GM12878 (cell line): Measurements from ENCODE around the gene BAHD1. TPM values are rescaled to one million over a fixed set of nuclear protein-coding genes. Genes with fewer than 3 reads are reported as not detected.

ENCODE experiments used
- ATAC-seq: fragments of 200-7000 bp; cut with Tn5 transposase; 3 replicates; pipeline ENCODE4 v1.9.1; 2020; ENCODE audit warnings: mild to moderate bottlenecking, moderate library complexity
- BruUV-seq: library from RNA; stranded (reverse); fragments of 400-500 nt; replicated peaks from 2 replicates; lab custom pipeline; 2021; lab: Mats Ljungman, UMichigan
- CTCF ChIA-PET: fragments of 300-600 bp; sonication (Branson Sonifier 250); formaldehyde crosslinking; extraction: SDS; loops from one replicate; lab custom pipeline; 2021; ENCODE audit warnings: inconsistent platforms; lab: Yijun Ruan, JAX
- POLR2A ChIA-PET: fragments of 350-600 bp; formaldehyde crosslinking; extraction: SDS; loops from one replicate; lab custom pipeline; 2021; ENCODE audit warnings: inconsistent platforms; lab: Charles Lee
- RAD21 ChIA-PET: fragments of 300-600 bp; sonication (Branson Sonifier 250); formaldehyde crosslinking; loops from one replicate; lab custom pipeline; 2023; ENCODE audit warnings: antibody characterized with exemption; ENCODE audit not compliant: unreplicated experiment; lab: Charles Lee
- SMC1A ChIA-PET: fragments of 300-600 bp; sonication (Branson Sonifier 250); formaldehyde crosslinking; loops from one replicate; lab custom pipeline; 2023; ENCODE audit not compliant: unreplicated experiment, uncharacterized antibody; lab: Charles Lee
- DNase-seq: peaks from one replicate; pipeline ENCODE4 v3.0.0-alpha.2; 2011; ENCODE audit warnings: low read depth, low spot score
- FAIRE-seq: peaks from 3 replicates; lab custom pipeline; 2011; peaks lifted over from hg19 to GRCh38; lab: Jason Lieb, UNC
- H2AFZ ChIP-seq: 2 replicates; pipeline ENCODE4 v1.6.0; 2011; ENCODE audit warnings: low read depth, low read length, control low read depth; ENCODE audit not compliant: control insufficient read depth
- H3K27ac ChIP-seq: 2 replicates; pipeline ENCODE4 v1.5.1; 2011; ENCODE audit warnings: control low read depth; ENCODE audit not compliant: control insufficient read depth, insufficient read depth
- H3K27me3 ChIP-seq, 2 experiments: replicated peaks in 1 of 2; 2 replicates each; pipeline versions ENCODE4 v1.6.0 to v1.6.1; 2011; ENCODE audit warnings: low read length in 1 of 2; ENCODE audit not compliant: control insufficient read depth in 2 of 2, insufficient read depth in 2 of 2
- H3K36me3 ChIP-seq, 2 experiments: 2 replicates each; pipeline ENCODE4 v1.5.1; 2011; ENCODE audit warnings: low read length in 1 of 2; ENCODE audit not compliant: control insufficient read depth in 2 of 2, insufficient read depth in 2 of 2
- H3K4me1 ChIP-seq: 2 replicates; pipeline ENCODE4 v1.6.1; 2011; ENCODE audit warnings: mild to moderate bottlenecking, low read length, moderate library complexity, mixed read lengths; ENCODE audit not compliant: control insufficient read depth, insufficient read depth
- H3K4me2 ChIP-seq: 2 replicates; pipeline ENCODE4 v1.6.0; 2011; ENCODE audit warnings: control low read depth; ENCODE audit not compliant: control insufficient read depth, insufficient read depth
- H3K4me3 ChIP-seq: fragments of 200-600 bp; sonication (generic); 2 replicates; pipeline ENCODE4 v1.5.1; 2016
- H3K79me2 ChIP-seq: 2 replicates; pipeline ENCODE4 v1.6.0; 2011; ENCODE audit warnings: low read length; ENCODE audit not compliant: control insufficient read depth, insufficient read depth
- H3K9ac ChIP-seq: 2 replicates; pipeline ENCODE4 v1.8.0; 2011; ENCODE audit warnings: low read length, control low read depth, mixed read lengths; ENCODE audit not compliant: control insufficient read depth, insufficient read depth
- H3K9me3 ChIP-seq: replicated peaks from 3 replicates; pipeline ENCODE4 v1.5.1; 2011; ENCODE audit warnings: mild to moderate bottlenecking, low read length; ENCODE audit not compliant: control insufficient read depth, insufficient read depth
- H4K20me1 ChIP-seq: 2 replicates; pipeline ENCODE4 v1.6.0; 2011; ENCODE audit not compliant: control insufficient read depth, insufficient read depth
- CREB1 ChIP-seq: IDR thresholded peaks from 2 replicates; pipeline ENCODE4 v1.6.1; 2012; ENCODE audit warnings: low read depth, mild to moderate bottlenecking, inconsistent platforms
- HDGF ChIP-seq: fragments of 450-650 bp; IDR thresholded peaks from 2 replicates; pipeline ENCODE4 v1.6.1; 2016; ENCODE audit warnings: antibody characterized with exemption
- IRF4 ChIP-seq: IDR thresholded peaks from 2 replicates; pipeline ENCODE4 v1.6.1; 2011; ENCODE audit warnings: low read depth, low read length
- JUNB ChIP-seq: IDR thresholded peaks from 2 replicates; pipeline ENCODE4 v1.6.1; 2016; ENCODE audit warnings: antibody characterized with exemption, mild to moderate bottlenecking
- JUND ChIP-seq: IDR thresholded peaks from 2 replicates; pipeline ENCODE4 v1.6.1; 2012; ENCODE audit warnings: low read depth, mild to moderate bottlenecking, low read length, improper control_type of control experiment, moderate library complexity
- MTA3 ChIP-seq: IDR thresholded peaks from 2 replicates; pipeline ENCODE4 v1.6.1; 2012; ENCODE audit warnings: low read length, inconsistent platforms, borderline replicate concordance
- PAX8 ChIP-seq: fragments of 450-650 bp; IDR thresholded peaks from 2 replicates; pipeline ENCODE4 v1.6.1; 2017; ENCODE audit warnings: mild to moderate bottlenecking, moderate library complexity
- PML ChIP-seq: IDR thresholded peaks from 2 replicates; pipeline ENCODE4 v1.6.1; 2012; ENCODE audit warnings: low read length, inconsistent platforms
- RBBP5 ChIP-seq: fragments of 200-600 bp; sonication (generic); conservative IDR thresholded peaks from 2 replicates; pipeline ENCODE4 v1.6.1; 2016
- SMAD1 ChIP-seq: fragments of 450-650 bp; IDR thresholded peaks from 2 replicates; pipeline ENCODE4 v1.6.1; 2018; ENCODE audit warnings: mild to moderate bottlenecking, low read depth; ENCODE audit not compliant: partially characterized antibody
- STAT1 ChIP-seq: fragments of 450-650 bp; conservative IDR thresholded peaks from 2 replicates; pipeline ENCODE4 v1.6.1; 2014; ENCODE audit warnings: antibody characterized with exemption, mild to moderate bottlenecking
- TAF1 ChIP-seq: IDR thresholded peaks from 2 replicates; pipeline ENCODE4 v1.6.1; 2011; ENCODE audit warnings: mild to moderate bottlenecking, low read depth, low read length, borderline replicate concordance
- ZNF384 ChIP-seq: IDR thresholded peaks from 2 replicates; pipeline ENCODE4 v1.6.1; 2012; ENCODE audit warnings: low read depth, mild to moderate bottlenecking, low read length, improper control_type of control experiment, borderline replicate concordance
- in situ Hi-C: fragments of 300-500 bp; cut with MboI; formaldehyde crosslinking; loops from 9 replicates; pipeline ENCODE4 v1.14.3; 2018; ENCODE audit warnings: mixed read lengths
- intact Hi-C: fragments of 100-400 bp; cut with micrococcal nuclease; formaldehyde crosslinking; loops from one replicate; pipeline ENCODE4 v1.14.2; 2022; ENCODE audit not compliant: unreplicated experiment
- polyA plus RNA-seq, 11 experiments: library from polyadenylated mRNA; depleted of rRNA in 4 of 11; unstranded in 6 of 11; stranded (reverse) in 5 of 11; fragments of >200 nt; fragmentation: Nextera tagmentation in 4 of 11; fragmentation: Illumina TruSeq in 1 of 11; extraction: Ambion mirVana in 4 of 11; extraction: Trizol in 1 of 11; gene quantifications; 1 replicate in 1 of 11; 2 replicates in 10 of 11; pipeline versions ENCODE4 v1.2.1 to v1.2.3, GENCODE V29; 2011 to 2016; ENCODE audit warnings: inconsistent platforms in 2 of 11, missing spikeins in 2 of 11, low read depth in 1 of 11
- total RNA-seq, 4 experiments: library from RNA; depleted of rRNA in 3 of 4; stranded (reverse); fragments of >200 nt in 3 of 4; fragmentation: Illumina TruSeq in 1 of 4; extraction: Trizol in 1 of 4; gene quantifications; 2 replicates each; pipeline versions ENCODE4 v1.2.1 to v1.2.3, GENCODE V29; 2013 to 2021
- TF ChIP-seq, protein P1 (sequence below): fragments of 450-650 bp; conservative IDR thresholded peaks from 2 replicates; pipeline ENCODE4 v1.6.1; 2017; ENCODE audit warnings: mild to moderate bottlenecking, moderate library complexity
- TF ChIP-seq, protein P2 (sequence below): fragments of 450-650 bp; IDR thresholded peaks from 2 replicates; pipeline ENCODE4 v1.6.1; 2018; ENCODE audit warnings: mild to moderate bottlenecking, low read depth, moderate library complexity; ENCODE audit not compliant: partially characterized antibody
- TF ChIP-seq, protein P3 (sequence below): fragments of 450-650 bp; IDR thresholded peaks from 2 replicates; pipeline ENCODE4 v1.6.1; 2016; ENCODE audit warnings: mild to moderate bottlenecking
- TF ChIP-seq, protein P4 (sequence below): IDR thresholded peaks from 2 replicates; pipeline ENCODE4 v1.6.1; 2011; ENCODE audit warnings: borderline replicate concordance, low read depth, mild to moderate bottlenecking, moderate library complexity, mixed read lengths, low read length; ENCODE audit not compliant: insufficient read depth; ENCODE audit errors: extremely low read length

Gene BAHD1
- total and polyA plus RNA-seq, 10 of the 15 experiments (the other 5 are each of a cell fraction or from before 2014, with no cell fraction given) = 0.21 to 21.8 (median 5.8) TPM

DNA sequence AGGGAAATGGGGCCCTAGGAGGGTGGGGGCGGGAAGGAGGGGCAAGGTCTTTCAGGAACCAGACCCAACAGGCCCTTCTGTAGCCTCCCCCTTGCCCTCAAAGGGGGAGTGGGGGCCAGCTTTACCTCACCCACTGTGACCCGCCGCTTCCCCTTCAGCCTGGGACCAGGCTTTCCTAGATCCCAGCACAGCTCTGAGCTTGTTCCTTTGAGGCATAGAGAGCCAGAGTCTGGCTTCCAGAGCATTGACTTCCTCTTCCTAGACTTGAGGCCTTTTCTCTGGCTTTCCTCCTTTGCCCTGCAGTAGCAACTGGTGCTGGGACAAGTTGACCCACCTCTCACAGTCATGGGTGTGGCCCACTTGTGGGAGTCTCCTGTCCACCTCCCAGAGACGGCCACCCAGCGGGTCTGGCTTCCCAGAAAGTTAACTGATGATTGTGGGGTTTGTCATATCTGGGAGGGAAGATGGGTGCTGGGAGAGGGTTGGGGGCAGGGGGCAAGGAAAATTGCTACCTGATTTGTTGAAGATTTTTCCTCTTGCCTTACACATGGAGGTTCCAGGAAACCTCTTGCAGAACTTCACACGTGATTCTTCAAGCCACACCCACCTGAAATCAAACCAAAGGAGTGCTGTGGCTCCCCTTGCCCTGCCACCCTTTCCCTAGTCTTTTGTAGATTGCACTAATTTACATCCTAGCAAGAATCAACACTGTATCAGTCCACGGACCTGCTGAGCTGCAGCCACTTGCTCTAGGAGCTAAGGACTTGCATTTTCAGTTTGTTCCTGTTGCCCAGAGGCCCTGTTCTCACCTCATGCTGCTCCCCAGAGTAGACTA lies 25.9 kb downstream of the BAHD1 start (continued):
- no peak for TF ChIP-seq MTA3
- TF ChIP-seq, protein P1, sequence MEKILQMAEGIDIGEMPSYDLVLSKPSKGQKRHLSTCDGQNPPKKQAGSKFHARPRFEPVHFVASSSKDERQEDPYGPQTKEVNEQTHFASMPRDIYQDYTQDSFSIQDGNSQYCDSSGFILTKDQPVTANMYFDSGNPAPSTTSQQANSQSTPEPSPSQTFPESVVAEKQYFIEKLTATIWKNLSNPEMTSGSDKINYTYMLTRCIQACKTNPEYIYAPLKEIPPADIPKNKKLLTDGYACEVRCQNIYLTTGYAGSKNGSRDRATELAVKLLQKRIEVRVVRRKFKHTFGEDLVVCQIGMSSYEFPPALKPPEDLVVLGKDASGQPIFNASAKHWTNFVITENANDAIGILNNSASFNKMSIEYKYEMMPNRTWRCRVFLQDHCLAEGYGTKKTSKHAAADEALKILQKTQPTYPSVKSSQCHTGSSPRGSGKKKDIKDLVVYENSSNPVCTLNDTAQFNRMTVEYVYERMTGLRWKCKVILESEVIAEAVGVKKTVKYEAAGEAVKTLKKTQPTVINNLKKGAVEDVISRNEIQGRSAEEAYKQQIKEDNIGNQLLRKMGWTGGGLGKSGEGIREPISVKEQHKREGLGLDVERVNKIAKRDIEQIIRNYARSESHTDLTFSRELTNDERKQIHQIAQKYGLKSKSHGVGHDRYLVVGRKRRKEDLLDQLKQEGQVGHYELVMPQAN = no peak

DNA sequence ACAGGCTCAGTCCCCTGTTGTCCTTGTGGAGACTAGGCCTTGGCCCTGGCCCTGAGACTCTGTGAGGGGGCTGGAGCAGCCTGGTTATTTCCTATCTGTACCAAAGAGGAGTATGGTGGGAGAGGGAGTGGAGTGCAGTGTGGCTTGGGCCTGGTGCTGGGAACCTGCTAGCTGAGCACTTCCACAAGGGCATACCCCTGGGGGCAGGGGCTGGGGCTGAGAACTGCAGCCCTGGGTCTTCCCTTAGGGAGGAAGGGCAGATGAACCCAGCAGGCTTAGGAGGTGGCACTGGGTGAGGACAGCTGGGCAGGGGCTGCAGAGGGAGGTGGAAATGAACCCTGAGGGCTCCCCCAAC lies 26.5 kb downstream of the BAHD1 start:
- no peak overlapping the region for H3K4me2 ChIP-seq
- SMC1A ChIA-PET = no interaction called here
- RAD21 ChIA-PET = no interaction called here
- BruUV-seq = no TSS peak
- in situ Hi-C loops = no loop called here
- H3K4me1 ChIP-seq = peaks cover 29% of the 10 kb centered on the region
- peaks cover 13 to 14% of the 10 kb centered on the region in 2 experiments for H3K36me3 ChIP-seq
- no peaks in the 10 kb centered on the region for H3K9me3 ChIP-seq
- FAIRE-seq (no peak), DNase-seq (no peak), ATAC-seq (no peak)
- no peaks in the 10 kb centered on the region; the same call in 1 of the 2 replicates for H4K20me1 ChIP-seq
- no peak overlapping the region for H3K4me3 ChIP-seq
- peaks cover 8% of the 10 kb centered on the region for H3K79me2 ChIP-seq
- H3K27ac ChIP-seq = no peak overlapping the region
- POLR2A ChIA-PET = no interaction called here
- intact Hi-C loops = no loop called here
- CTCF ChIA-PET = no interaction called here
- H3K27me3 ChIP-seq = no peaks in the 10 kb centered on the region
- no peak overlapping the region for H3K9ac ChIP-seq
- H2AFZ ChIP-seq = no peak overlapping the region
- TF ChIP-seq SMAD1 (no peak), STAT1 (no peak), PAX8 (no peak), CREB1 (no peak), JUNB (no peak), JUND (no peak), HDGF (no peak), ZNF384 (no peak), PML (no peak), IRF4 (no peak), RBBP5 (no peak), TAF1 (no peak)
- TF ChIP-seq, protein P2, sequence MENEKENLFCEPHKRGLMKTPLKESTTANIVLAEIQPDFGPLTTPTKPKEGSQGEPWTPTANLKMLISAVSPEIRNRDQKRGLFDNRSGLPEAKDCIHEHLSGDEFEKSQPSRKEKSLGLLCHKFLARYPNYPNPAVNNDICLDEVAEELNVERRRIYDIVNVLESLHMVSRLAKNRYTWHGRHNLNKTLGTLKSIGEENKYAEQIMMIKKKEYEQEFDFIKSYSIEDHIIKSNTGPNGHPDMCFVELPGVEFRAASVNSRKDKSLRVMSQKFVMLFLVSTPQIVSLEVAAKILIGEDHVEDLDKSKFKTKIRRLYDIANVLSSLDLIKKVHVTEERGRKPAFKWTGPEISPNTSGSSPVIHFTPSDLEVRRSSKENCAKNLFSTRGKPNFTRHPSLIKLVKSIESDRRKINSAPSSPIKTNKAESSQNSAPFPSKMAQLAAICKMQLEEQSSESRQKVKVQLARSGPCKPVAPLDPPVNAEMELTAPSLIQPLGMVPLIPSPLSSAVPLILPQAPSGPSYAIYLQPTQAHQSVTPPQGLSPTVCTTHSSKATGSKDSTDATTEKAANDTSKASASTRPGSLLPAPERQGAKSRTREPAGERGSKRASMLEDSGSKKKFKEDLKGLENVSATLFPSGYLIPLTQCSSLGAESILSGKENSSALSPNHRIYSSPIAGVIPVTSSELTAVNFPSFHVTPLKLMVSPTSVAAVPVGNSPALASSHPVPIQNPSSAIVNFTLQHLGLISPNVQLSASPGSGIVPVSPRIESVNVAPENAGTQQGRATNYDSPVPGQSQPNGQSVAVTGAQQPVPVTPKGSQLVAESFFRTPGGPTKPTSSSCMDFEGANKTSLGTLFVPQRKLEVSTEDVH = no peak
- TF ChIP-seq, protein P3, sequence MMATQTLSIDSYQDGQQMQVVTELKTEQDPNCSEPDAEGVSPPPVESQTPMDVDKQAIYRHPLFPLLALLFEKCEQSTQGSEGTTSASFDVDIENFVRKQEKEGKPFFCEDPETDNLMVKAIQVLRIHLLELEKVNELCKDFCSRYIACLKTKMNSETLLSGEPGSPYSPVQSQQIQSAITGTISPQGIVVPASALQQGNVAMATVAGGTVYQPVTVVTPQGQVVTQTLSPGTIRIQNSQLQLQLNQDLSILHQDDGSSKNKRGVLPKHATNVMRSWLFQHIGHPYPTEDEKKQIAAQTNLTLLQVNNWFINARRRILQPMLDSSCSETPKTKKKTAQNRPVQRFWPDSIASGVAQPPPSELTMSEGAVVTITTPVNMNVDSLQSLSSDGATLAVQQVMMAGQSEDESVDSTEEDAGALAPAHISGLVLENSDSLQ = no peak
- TF ChIP-seq, protein P4, sequence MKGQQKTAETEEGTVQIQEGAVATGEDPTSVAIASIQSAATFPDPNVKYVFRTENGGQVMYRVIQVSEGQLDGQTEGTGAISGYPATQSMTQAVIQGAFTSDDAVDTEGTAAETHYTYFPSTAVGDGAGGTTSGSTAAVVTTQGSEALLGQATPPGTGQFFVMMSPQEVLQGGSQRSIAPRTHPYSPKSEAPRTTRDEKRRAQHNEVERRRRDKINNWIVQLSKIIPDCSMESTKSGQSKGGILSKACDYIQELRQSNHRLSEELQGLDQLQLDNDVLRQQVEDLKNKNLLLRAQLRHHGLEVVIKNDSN = no peak
